Effector CD8-positive, alpha-beta T cell (primary cell): Measurements from ENCODE around the gene UBD.

ENCODE experiments used
- DNase-seq: peaks from one replicate; lab custom pipeline; 2025; lab: John Stamatoyannopoulos, UW

UBD gene

GRCh38 chr6:29522227-29522626 is 37.3 kb downstream of the UBD start:
- no peak for DNase-seq

GRCh38 chr6:29521006-29521680 is 38.4 kb downstream of the UBD start:
- DNase-seq = no peak

GRCh38 chr6:29520232-29520631 is 39.3 kb downstream of the UBD start:
- DNase-seq = no peak

GRCh38 chr6:29519291-29520010 is 40.1 kb downstream of the UBD start:
- DNase-seq = no peak

GRCh38 chr6:29517728-29518440 is 41.6 kb downstream of the UBD start:
- DNase-seq = no peak

GRCh38 chr6:29517245-29517644 is 42.3 kb downstream of the UBD start:
- no peak for DNase-seq

GRCh38 chr6:29516108-29516507 is 43.4 kb downstream of the UBD start:
- DNase-seq = no peak

GRCh38 chr6:29510746-29511300 is 48.7 kb downstream of the UBD start:
- DNase-seq = no peak

GRCh38 chr6:29510202-29510601 is 49.3 kb downstream of the UBD start:
- DNase-seq = no peak

GRCh38 chr6:29509711-29510110 is 49.8 kb downstream of the UBD start:
- no peak for DNase-seq

GRCh38 chr6:29509239-29509638 is 50.3 kb downstream of the UBD start:
- no peak for DNase-seq

- DNase-seq = no peak
Measured at GRCh38 chr6:29507319-29507718, 52.2 kb downstream of the UBD start.

- DNase-seq = no peak
Measured at GRCh38 chr6:29506446-29507067, 53.0 kb downstream of the UBD start.

GRCh38 chr6:29505808-29506207 is 53.7 kb downstream of the UBD start:
- no peak for DNase-seq
